Lung microvascular endothelial cell (primary cell): Measurements from ENCODE around the gene VTI1A. TPM values are rescaled to one million over a fixed set of nuclear protein-coding genes. Genes with fewer than 3 reads are reported as not detected.

Experiments
- DNase-seq, 2 donors: peaks; one replicate each; pipeline versions ENCODE4 v3.0.0 to v3.0.0-alpha.2; 2010; ENCODE audit warnings: low read depth in 2 of 2
- total RNA-seq: library from RNA; depleted of rRNA; stranded (reverse); fragments of >200 nt; gene quantifications from 2 replicates; pipeline ENCODE4 v1.2.1, GENCODE V29; 2014

VTI1A gene
- total RNA-seq, 1 donor from 2014 or later: 18.8 TPM

DNA sequence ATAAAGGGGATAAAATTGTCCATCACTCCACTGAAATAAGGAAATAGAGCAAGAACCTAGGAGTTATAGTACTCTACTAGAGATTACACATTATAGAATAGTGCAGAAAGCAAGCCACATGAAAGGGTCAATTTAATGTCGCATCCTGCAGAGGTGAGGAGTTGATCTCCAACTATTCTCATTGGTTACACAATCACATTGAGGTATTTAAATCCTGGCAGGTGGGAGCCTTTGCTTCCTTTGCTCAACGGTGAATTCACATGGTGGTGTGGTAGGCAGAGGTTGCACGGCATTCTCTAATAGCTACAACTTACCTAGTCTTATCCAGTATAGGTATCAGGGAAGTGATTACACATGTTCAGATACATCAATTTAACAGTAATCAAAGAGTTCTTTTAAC, 304.6 kb downstream of the VTI1A start:
- DNase-seq: no peak

- DNase-seq: no peak
Observed at GRCh38 chr10:112752288-112752687, 305.3 kb downstream of the VTI1A start.

- DNase-seq: no peak
Observed at GRCh38 chr10:112753961-112754411, 307.0 kb downstream of the VTI1A start.

DNA sequence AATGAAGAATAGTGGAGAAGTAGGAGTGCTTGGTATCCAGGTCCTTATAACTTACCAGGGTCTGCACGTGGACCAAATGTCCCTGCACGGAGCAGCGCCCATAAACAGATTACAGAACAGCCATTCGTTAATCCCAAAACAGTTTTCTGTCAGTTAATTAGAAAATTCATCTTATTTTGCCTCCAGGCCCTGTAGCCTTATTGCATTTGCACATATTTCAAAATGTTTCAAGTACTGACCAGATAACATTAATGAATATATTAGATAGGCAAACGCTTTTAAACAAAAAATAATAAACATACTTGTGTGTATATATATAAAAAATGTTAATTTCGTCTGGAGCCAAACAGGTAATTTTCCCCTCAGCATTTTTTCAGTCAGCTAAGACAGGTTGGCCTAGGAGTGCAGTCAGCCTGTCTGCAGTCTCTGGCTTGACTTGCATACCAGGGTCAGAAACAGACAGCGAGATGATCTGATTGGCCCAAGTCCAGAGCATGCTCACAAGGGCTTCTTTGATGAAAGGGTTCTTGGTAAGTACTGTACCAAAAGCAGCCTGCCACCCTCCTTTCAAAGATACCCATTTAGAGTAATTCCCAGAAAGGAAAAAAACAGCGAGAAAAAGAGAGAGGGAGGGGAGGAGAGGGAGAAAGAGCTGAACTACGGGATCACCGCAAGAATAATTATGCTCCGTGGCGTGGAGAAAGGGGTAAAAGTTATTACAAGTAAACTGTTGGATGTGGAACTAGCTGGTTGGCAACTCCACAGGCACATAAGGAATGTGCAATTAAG, 308.6 kb downstream of the VTI1A start:
- DNase-seq: no peak

- no peak for DNase-seq
Observed at GRCh38 chr10:112756235-112756527, 309.2 kb downstream of the VTI1A start.

- no peak for DNase-seq
Observed at GRCh38 chr10:112758961-112759360, 311.9 kb downstream of the VTI1A start.

DNA sequence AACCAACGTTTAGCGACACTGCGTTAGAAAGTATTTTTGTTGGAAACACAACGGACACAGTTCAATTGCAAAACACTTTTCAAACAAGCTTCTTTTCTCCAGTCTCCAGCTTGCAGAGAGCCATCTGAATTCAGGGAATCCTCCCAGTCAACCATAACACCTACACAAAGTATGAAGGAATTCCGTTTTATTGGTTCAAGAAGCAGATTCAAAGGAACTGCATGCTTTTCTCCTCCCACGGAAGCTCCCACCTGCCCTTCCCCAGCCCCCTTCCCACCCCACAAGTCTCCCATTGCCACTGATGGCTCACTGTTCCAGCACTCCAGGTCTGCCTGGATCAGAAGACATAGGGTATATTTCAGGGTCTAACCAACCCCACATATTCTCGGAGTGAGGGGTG, 312.5 kb downstream of the VTI1A start:
- no peak for DNase-seq

- DNase-seq: no peak
Observed at GRCh38 chr10:112761256-112761655, 314.2 kb downstream of the VTI1A start.

GRCh38 chr10:112763916-112764520, 317.0 kb downstream of the VTI1A start:
- no peak for DNase-seq

GRCh38 chr10:112765717-112766235, 318.8 kb downstream of the VTI1A start:
- no peak for DNase-seq

GRCh38 chr10:112766636-112767035, 319.6 kb downstream of the VTI1A start:
- no peak for DNase-seq

GRCh38 chr10:112767156-112767555, 320.1 kb downstream of the VTI1A start:
- DNase-seq: no peak

- no peak for DNase-seq
Observed at GRCh38 chr10:112768121-112768520, 321.1 kb downstream of the VTI1A start.

DNA sequence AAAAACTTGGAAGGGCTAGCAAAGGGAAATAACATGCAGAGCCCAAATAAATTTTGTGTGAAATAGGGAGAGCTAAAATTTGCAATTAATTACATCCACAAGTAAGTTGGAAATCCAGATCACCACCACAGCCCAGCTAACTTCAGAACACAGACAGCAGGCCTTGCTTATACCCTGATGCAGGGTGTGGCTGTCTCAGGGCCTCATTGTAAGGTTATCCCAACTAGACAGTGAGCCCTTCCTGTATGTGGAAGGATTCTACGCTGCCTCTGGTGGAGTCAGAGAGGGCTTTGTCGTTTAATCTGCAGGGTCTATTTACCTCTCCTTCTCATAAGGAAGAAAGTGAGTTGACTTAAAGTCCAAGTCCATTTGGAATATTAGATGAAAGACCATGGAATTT, 322.1 kb downstream of the VTI1A start:
- no peak for DNase-seq

DNA sequence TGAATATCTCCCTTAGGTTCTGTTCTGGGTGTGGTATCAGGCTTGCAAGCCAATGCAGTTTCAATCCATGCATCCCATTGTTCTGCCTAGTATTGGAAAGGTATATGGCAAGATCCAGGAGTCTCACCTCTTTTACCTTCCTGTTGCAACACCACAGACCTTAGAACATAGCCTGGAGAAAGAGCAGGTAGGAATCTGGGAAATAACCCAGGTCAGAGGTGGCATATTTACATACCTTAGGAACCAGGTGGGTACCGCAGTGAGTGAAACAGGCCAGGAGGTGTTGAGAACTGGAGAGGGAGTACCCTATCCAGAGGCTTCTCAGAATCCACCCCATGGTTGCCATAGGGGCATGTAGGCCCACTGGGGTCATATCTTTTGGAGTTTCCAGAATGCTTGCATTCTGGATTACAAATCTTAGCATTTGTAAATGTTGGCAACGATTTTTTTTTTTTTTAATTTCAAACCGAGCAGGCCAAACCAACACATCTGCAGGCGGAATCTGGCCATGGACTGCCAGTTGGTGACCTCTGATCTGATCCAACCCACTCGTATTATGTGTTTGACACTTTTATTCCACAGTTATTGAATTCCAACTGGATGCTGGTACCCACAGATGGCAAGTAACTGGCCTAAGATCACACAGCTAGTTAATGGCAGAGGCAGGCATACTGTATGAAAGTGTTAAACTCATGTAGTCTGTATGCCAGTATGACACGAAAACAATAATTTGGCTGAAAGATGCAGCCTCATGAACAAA, 322.8 kb downstream of the VTI1A start:
- DNase-seq: no peak

DNA sequence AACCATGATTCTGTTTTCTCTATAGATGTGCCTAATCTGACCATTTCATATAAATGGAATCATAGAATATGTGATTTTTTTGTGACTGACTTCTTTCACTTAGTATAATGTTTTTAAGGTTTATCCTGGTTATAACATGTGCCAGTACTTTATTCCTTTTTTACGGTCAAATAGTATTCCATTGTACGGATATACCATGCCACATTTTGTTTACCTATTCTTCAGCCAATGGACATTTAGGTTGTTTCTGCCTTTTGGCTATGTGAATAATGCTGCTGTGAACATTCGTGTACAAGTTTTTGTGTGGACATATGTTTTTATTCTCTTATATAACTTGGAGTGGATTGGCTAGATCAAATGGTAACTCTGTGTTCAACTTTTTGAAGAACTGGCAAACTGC, 324.7 kb downstream of the VTI1A start:
- no peak for DNase-seq

DNA sequence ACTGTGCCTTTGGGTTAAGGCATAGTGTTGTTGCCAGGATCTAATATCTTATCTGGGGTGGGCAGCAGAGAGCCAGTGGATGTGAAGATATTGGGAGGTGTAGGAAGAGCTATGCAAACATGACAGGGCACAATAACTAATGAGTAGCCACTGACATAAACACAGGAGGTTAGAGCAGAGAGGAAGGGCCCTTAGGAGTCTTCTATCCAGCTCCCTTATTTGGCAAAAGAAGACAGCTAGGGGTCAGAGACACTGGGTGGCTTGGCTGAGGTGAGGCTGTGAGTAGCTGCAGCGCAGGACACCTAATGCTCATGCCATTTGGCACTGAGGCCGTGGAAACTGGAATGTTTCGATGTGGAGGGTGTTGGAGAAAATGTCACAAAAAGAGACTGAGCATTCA, 326.8 kb downstream of the VTI1A start:
- no peak for DNase-seq

GRCh38 chr10:112774210-112774609, 327.2 kb downstream of the VTI1A start:
- no peak for DNase-seq

DNA sequence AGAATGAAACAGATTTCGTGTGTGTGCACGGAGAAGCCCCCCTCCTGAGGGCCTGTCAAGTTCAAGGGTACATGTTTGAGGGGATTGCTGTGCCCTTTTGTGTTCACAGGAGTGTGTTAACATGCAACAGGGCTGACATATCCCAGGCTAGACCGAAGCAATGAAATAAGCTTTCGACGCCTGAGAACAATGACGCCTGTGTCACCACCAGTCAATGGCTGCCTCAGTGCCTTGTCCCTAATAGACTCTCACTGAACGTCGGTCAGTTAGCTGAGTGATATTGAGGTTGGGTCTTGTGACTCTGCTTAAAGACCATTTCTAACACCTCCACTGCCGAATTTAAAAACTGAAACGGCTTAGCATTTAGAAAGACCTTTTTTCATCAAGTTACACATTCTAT, 327.8 kb downstream of the VTI1A start:
- no peak for DNase-seq

DNA sequence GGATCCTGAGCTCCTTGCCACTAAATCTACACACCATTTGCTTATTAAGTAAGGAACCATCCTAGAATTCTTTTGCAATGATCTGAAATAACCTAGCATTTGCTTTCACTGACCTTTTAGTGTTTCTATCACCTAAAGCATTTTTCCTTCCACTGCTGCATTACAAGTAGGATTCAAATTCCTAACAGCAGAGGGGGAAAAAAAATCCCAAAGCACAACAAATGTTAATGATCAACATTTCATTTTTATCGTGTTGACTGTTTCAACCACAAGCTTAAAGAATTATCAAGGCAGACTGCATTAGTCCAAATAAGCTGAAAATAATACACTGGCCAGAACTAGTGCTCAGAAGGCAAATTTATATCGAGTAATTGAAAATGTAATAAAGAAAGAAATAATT, 328.4 kb downstream of the VTI1A start:
- no peak for DNase-seq

GRCh38 chr10:112775892-112776674, 329.1 kb downstream of the VTI1A start:
- no peak for DNase-seq

- DNase-seq: peak in 1 of 2 donors; percentile 19
Observed at GRCh38 chr10:112778579-112778978, 331.6 kb downstream of the VTI1A start.
